Calu3 (cell line): ENCODE data around the gene GNG8. TPM values are rescaled to one million over a fixed set of nuclear protein-coding genes. Genes with fewer than 3 reads are reported as not detected.

ENCODE experiments used
- BruUV-seq: library from RNA; stranded (reverse); fragments of 400-500 nt; replicated peaks from 2 replicates; lab custom pipeline; 2021; lab: Mats Ljungman, UMichigan
- CTCF ChIA-PET: fragments of 300-600 bp; sonication (Branson Sonifier 250); formaldehyde crosslinking; loops from one replicate; lab custom pipeline; 2022; ENCODE audit warnings: antibody characterized with exemption; lab: Charles Lee
- DNase-seq: peaks from one replicate; pipeline ENCODE4 v3.0.0; 2022
- H3K27ac Mint-ChIP-seq: one replicate; pipeline ENCODE4 v1.8.0; 2022; ENCODE audit warnings: mixed read lengths; ENCODE audit not compliant: unreplicated experiment
- H3K27me3 Mint-ChIP-seq: one replicate; pipeline ENCODE4 v1.8.0; 2022; ENCODE audit warnings: mixed read lengths; ENCODE audit not compliant: unreplicated experiment
- H3K36me3 Mint-ChIP-seq: one replicate; pipeline ENCODE4 v1.8.0; 2022; ENCODE audit warnings: mild to moderate bottlenecking, moderate library complexity, mixed read lengths; ENCODE audit not compliant: insufficient read depth, unreplicated experiment
- H3K4me1 Mint-ChIP-seq: one replicate; pipeline ENCODE4 v1.8.0; 2022; ENCODE audit warnings: mild to moderate bottlenecking, low read depth, mixed read lengths; ENCODE audit not compliant: unreplicated experiment
- H3K4me3 Mint-ChIP-seq: one replicate; pipeline ENCODE4 v1.8.0; 2022; ENCODE audit warnings: mild to moderate bottlenecking, low read depth, moderate library complexity, mixed read lengths; ENCODE audit not compliant: unreplicated experiment
- H3K9me3 Mint-ChIP-seq: one replicate; pipeline ENCODE4 v1.8.0; 2022; ENCODE audit warnings: low read depth, mixed read lengths; ENCODE audit not compliant: unreplicated experiment
- intact Hi-C: fragments of 100-400 bp; cut with micrococcal nuclease; formaldehyde crosslinking; loops from one replicate; pipeline ENCODE4 v1.10.0; 2022; ENCODE audit not compliant: unreplicated experiment
- total RNA-seq: library from RNA; stranded (reverse); gene quantifications from 2 replicates; pipeline ENCODE4 v1.2.3, GENCODE V29; 2022
- TF ChIP-seq, protein P1 (sequence below): fragments of 200-600 bp; IDR thresholded peaks from one replicate; pipeline ENCODE4 v1.8.0; 2022; ENCODE audit warnings: antibody characterized with exemption; ENCODE audit not compliant: unreplicated experiment

GNG8 gene
- total RNA-seq, 1 experiment from 2014 or later: not detected

GRCh38 chr19:46605356-46605821, 30.6 kb downstream of the GNG8 start:
- no TSS peak for BruUV-seq
- Mint-ChIP-seq H3K27me3 (no peaks in the 10 kb centered on the region), H3K9me3 (no peaks in the 10 kb centered on the region), H3K27ac (no peak overlapping the region), H3K36me3 (peaks cover 42% of the 10 kb centered on the region), H3K4me1 (peaks cover 18% of the 10 kb centered on the region), H3K4me3 (no peak overlapping the region)
- TF ChIP-seq, protein P1, sequence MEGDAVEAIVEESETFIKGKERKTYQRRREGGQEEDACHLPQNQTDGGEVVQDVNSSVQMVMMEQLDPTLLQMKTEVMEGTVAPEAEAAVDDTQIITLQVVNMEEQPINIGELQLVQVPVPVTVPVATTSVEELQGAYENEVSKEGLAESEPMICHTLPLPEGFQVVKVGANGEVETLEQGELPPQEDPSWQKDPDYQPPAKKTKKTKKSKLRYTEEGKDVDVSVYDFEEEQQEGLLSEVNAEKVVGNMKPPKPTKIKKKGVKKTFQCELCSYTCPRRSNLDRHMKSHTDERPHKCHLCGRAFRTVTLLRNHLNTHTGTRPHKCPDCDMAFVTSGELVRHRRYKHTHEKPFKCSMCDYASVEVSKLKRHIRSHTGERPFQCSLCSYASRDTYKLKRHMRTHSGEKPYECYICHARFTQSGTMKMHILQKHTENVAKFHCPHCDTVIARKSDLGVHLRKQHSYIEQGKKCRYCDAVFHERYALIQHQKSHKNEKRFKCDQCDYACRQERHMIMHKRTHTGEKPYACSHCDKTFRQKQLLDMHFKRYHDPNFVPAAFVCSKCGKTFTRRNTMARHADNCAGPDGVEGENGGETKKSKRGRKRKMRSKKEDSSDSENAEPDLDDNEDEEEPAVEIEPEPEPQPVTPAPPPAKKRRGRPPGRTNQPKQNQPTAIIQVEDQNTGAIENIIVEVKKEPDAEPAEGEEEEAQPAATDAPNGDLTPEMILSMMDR: no peak
- intact Hi-C loops: no loop called here
- CTCF ChIA-PET: no interaction called here
- DNase-seq: no peak

GRCh38 chr19:46604781-46605355, 31.1 kb downstream of the GNG8 start:
- Mint-ChIP-seq H3K36me3 (peaks cover 42% of the 10 kb centered on the region), H3K4me1 (peaks cover 22% of the 10 kb centered on the region), H3K4me3 (no peak overlapping the region), H3K9me3 (no peaks in the 10 kb centered on the region), H3K27ac (no peak overlapping the region), H3K27me3 (no peaks in the 10 kb centered on the region)
- TF ChIP-seq, protein P1: no peak
- DNase-seq: no peak
- intact Hi-C loops: no loop called here
- CTCF ChIA-PET: interaction anchor here (0.6 kb wide), 1 partner anchor 14 kb away, joined by 3 read pairs; no protein-coding TSS in a partner anchor
- BruUV-seq: no TSS peak

- no peaks in the 10 kb centered on the region for H3K9me3 Mint-ChIP-seq
- BruUV-seq: no TSS peak
- intact Hi-C loops: no loop called here
- DNase-seq: no peak
- H3K4me1 Mint-ChIP-seq: peaks cover 23% of the 10 kb centered on the region
- H3K27me3 Mint-ChIP-seq: no peaks in the 10 kb centered on the region
- H3K27ac Mint-ChIP-seq: no peak overlapping the region
- CTCF ChIA-PET: interaction anchor here (0.9 to 2.0 kb wide), 3 partner anchors 8 to 74 kb away, joined by 3 to 11 read pairs (median 4); partner anchors contain the start of gene DACT3
- TF ChIP-seq, protein P1: no peak
- peaks cover 40% of the 10 kb centered on the region for H3K36me3 Mint-ChIP-seq
- peak overlapping the region; percentile 98 for H3K4me3 Mint-ChIP-seq
These were observed 32.2 kb downstream of the GNG8 start for GRCh38 chr19:46603752-46604231.

GRCh38 chr19:46603195-46603637, 32.8 kb downstream of the GNG8 start:
- no peaks in the 10 kb centered on the region for H3K27me3 Mint-ChIP-seq
- no peaks in the 10 kb centered on the region for H3K9me3 Mint-ChIP-seq
- H3K4me3 Mint-ChIP-seq: peak overlapping the region; percentile 98
- peaks cover 23% of the 10 kb centered on the region for H3K4me1 Mint-ChIP-seq
- CTCF ChIA-PET: interaction anchor here (0.9 to 2.0 kb wide), 4 partner anchors 8 to 74 kb away, joined by 3 to 11 read pairs (median 4); partner anchors contain the start of gene DACT3
- intact Hi-C loops: no loop called here
- TF ChIP-seq, protein P1: no peak
- peak overlapping the region; percentile 100 for H3K27ac Mint-ChIP-seq
- BruUV-seq: TSS peak; percentile 14
- peaks cover 40% of the 10 kb centered on the region for H3K36me3 Mint-ChIP-seq
- DNase-seq: peak; percentile 37
